GM12872 (cell line): Measurements from ENCODE around the gene KCNC4.

Experiments used
- CTCF ChIP-seq: IDR thresholded peaks from 3 replicates; pipeline ENCODE4 v1.5.1; 2011; ENCODE audit warnings: low read depth, mild to moderate bottlenecking, low read length, moderate library complexity; ENCODE audit not compliant: insufficient read depth

Gene KCNC4

GRCh38 chr1:110215621-110216515 lies 5.8 kb downstream of the KCNC4 start:
- TF ChIP-seq CTCF: no peak

- TF ChIP-seq CTCF: no peak
Observed at GRCh38 chr1:110216844-110217444, 6.8 kb downstream of the KCNC4 start.

GRCh38 chr1:110218137-110218536 lies 8.0 kb downstream of the KCNC4 start:
- no peak for TF ChIP-seq CTCF

- TF ChIP-seq CTCF: no peak
Observed at GRCh38 chr1:110218739-110219138, 8.6 kb downstream of the KCNC4 start.

GRCh38 chr1:110220324-110220723 lies 10.2 kb downstream of the KCNC4 start:
- no peak for TF ChIP-seq CTCF

- no peak for TF ChIP-seq CTCF
Observed at GRCh38 chr1:110221119-110221518, 11.0 kb downstream of the KCNC4 start.

GRCh38 chr1:110223127-110223526 lies 13.0 kb downstream of the KCNC4 start:
- TF ChIP-seq CTCF: no peak
